Measurements from ENCODE around the gene RECK.
"Not testable (repeated sequence)": the region's sequence is repeated elsewhere in the genome, so short reads cannot be mapped to it uniquely, and the experiment has no call there.

RECK gene

GRCh38 chr9:36063804-36064447 lies 27.2 kb downstream of the RECK start:
- no peak for DNase-seq (ENCODE audit: low read depth, low spot score)

- no peak for DNase-seq (ENCODE audit: low read depth, low spot score)
These were observed 27.8 kb downstream of the RECK start for GRCh38 chr9:36064448-36065037.

GRCh38 chr9:36074055-36074454 lies 37.3 kb downstream of the RECK start:
- DNase-seq (ENCODE audit: low read depth, low spot score) = no peak

- DNase-seq (ENCODE audit: low read depth, low spot score) = peak; percentile 52
These were observed 38.3 kb downstream of the RECK start for GRCh38 chr9:36074870-36075532.

- DNase-seq (ENCODE audit: low read depth, low spot score) = no peak
These were observed 41.3 kb downstream of the RECK start for GRCh38 chr9:36078051-36078450.

GRCh38 chr9:36080519-36080918 lies 43.8 kb downstream of the RECK start:
- no peak for DNase-seq (ENCODE audit: low read depth, low spot score)

- no peak for DNase-seq (ENCODE audit: low read depth, low spot score)
These were observed 46.2 kb downstream of the RECK start for GRCh38 chr9:36082931-36083330.

GRCh38 chr9:36086442-36086841 lies 49.7 kb downstream of the RECK start:
- no peak for DNase-seq (ENCODE audit: low read depth, low spot score)

- DNase-seq (ENCODE audit: low read depth, low spot score) = not testable (repeated sequence)
These were observed 50.3 kb downstream of the RECK start for GRCh38 chr9:36087054-36087453.

- no peak for DNase-seq (ENCODE audit: low read depth, low spot score)
These were observed 51.3 kb downstream of the RECK start for GRCh38 chr9:36088020-36088419.

GRCh38 chr9:36091026-36091953 lies 54.6 kb downstream of the RECK start:
- DNase-seq (ENCODE audit: low read depth, low spot score) = peak; percentile 62

- DNase-seq (ENCODE audit: low read depth, low spot score) = no peak
These were observed 55.3 kb downstream of the RECK start for GRCh38 chr9:36092014-36092413.

- no peak for DNase-seq (ENCODE audit: low read depth, low spot score)
These were observed 55.9 kb downstream of the RECK start for GRCh38 chr9:36092509-36093215.

GRCh38 chr9:36093384-36093783 lies 56.7 kb downstream of the RECK start:
- no peak for DNase-seq (ENCODE audit: low read depth, low spot score)

- no peak for DNase-seq (ENCODE audit: low read depth, low spot score)
These were observed 63.0 kb downstream of the RECK start for GRCh38 chr9:36099718-36100117.

GRCh38 chr9:36100532-36100931 lies 63.8 kb downstream of the RECK start:
- DNase-seq (ENCODE audit: low read depth, low spot score) = no peak

GRCh38 chr9:36101916-36102741 lies 65.4 kb downstream of the RECK start:
- DNase-seq (ENCODE audit: low read depth, low spot score) = no peak

GRCh38 chr9:36102742-36103495 lies 66.2 kb downstream of the RECK start:
- no peak for DNase-seq (ENCODE audit: low read depth, low spot score)

- no peak for DNase-seq (ENCODE audit: low read depth, low spot score)
These were observed 72.4 kb downstream of the RECK start for GRCh38 chr9:36109071-36109470.

- DNase-seq (ENCODE audit: low read depth, low spot score) = no peak
These were observed 73.7 kb downstream of the RECK start for GRCh38 chr9:36110434-36110833.
